Neural cell (in vitro differentiated cells): ENCODE measurements around the gene CRIM1.

Experiments
- EP300 ChIP-seq: fragments of 450-650 bp; conservative IDR thresholded peaks from 2 replicates; pipeline ENCODE4 v1.6.1; 2014; ENCODE audit warnings: antibody characterized with exemption, mild to moderate bottlenecking, moderate library complexity; ENCODE audit not compliant: poor library complexity, severe bottlenecking
- TAF1 ChIP-seq: IDR thresholded peaks from 2 replicates; pipeline ENCODE4 v1.6.1; 2012; ENCODE audit warnings: low read depth
- TF ChIP-seq, protein P1 (sequence below): fragments of 450-650 bp; IDR thresholded peaks from 2 replicates; pipeline ENCODE4 v1.5.1; 2014; ENCODE audit warnings: antibody characterized with exemption, mild to moderate bottlenecking, moderate library complexity; ENCODE audit not compliant: poor library complexity, severe bottlenecking

- no peak for TF ChIP-seq TAF1
- TF ChIP-seq, protein P1, sequence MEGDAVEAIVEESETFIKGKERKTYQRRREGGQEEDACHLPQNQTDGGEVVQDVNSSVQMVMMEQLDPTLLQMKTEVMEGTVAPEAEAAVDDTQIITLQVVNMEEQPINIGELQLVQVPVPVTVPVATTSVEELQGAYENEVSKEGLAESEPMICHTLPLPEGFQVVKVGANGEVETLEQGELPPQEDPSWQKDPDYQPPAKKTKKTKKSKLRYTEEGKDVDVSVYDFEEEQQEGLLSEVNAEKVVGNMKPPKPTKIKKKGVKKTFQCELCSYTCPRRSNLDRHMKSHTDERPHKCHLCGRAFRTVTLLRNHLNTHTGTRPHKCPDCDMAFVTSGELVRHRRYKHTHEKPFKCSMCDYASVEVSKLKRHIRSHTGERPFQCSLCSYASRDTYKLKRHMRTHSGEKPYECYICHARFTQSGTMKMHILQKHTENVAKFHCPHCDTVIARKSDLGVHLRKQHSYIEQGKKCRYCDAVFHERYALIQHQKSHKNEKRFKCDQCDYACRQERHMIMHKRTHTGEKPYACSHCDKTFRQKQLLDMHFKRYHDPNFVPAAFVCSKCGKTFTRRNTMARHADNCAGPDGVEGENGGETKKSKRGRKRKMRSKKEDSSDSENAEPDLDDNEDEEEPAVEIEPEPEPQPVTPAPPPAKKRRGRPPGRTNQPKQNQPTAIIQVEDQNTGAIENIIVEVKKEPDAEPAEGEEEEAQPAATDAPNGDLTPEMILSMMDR: no peak
- TF ChIP-seq EP300: no peak
Measured at GRCh38 chr2:36409935-36410334, 54.4 kb downstream of the CRIM1 start.
